Superior temporal gyrus (tissue), 1 donor: Measurements from ENCODE around the gene SNX10.

ENCODE experiments used
- DNase-seq: peaks from one replicate; pipeline ENCODE4 v3.0.0-alpha.2; 2016; ENCODE audit errors: extremely low spot score

Gene SNX10

DNA sequence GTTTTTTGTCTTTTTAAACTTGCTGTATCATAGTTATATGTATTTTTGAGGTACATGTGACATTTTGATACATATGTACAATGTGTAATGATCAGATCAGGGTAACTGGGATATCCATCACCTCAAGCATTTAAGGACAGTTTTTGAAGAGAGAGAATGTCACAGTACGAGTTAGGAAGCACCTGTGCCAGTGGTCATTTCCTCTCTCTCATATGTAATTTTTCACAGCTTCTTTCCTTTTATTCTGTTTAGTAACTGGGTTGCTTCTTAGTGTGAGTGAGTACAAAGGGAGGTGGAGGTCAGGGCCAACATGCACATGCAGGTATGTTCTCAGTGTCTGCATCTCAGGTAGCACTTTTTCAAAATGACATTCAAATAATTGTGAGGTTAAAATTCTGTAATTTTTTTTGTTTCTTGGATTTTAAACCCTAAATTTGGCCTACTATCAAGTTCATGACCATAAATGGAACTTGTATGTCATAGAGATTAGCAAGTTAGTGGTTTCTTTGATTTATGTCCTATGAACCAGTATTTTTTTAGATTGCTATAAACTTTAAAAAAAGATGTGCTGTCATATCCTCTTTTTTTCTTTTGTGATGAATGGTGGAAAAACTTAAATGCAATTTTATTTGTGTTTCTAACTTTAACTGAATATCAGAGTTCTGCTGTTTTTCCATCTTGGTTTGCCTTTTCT lies 42.7 kb downstream of the SNX10 start:
- DNase-seq: no peak

DNA sequence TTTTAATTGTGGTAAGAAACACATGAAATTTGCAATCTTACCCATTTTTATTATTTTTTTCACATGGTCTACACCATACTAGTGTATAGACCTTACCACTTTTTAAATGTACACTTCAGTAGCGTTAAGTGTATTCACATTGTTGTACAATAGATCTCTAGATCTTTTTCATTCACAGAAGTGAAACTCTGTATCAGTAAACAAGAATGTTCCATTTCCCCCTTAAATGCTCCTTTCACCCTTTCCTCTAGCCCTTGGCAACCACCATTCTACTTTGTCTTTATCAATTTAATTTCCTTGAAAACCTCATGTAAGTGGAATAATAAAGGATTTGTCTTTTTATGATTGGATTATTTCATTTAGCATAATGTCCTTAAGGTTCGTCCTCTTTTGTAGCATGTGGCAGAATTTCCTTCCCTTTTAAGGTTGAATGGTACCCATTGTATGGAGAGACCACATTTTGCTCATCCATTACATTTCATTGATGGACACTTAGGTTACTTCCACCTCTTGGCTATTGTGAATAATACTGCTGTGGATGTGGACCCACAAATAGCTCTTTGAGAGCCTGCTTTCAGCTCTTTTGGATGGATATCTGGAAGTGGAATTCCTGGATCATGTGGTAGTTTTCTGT lies 45.7 kb downstream of the SNX10 start:
- no peak for DNase-seq

DNA sequence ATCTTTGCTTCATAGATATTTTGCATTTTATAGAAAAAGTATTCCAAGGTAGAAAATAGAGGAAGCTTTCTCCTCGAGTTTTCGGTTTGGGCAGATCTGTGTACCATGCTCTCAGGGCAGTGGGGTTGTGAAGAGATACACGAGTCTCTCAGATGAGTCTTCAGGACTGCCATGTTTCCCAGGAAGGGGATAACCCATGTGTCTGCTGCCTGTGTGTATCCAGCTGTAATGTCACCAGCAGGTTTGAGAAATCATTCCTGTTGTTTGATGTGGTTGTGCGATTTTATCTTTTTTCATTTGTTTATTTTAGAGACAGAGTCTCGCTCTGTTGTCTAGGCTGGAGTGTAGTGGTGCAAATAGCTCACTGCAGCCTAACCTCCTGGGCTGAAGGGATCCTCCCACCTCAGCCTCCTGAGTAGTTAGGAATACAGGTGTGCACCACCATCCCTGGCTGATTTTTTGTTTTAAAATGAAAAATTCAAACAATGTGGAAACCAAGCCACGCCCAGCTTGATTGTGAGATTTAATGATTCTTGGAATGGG lies 48.9 kb downstream of the SNX10 start:
- no peak for DNase-seq

DNA sequence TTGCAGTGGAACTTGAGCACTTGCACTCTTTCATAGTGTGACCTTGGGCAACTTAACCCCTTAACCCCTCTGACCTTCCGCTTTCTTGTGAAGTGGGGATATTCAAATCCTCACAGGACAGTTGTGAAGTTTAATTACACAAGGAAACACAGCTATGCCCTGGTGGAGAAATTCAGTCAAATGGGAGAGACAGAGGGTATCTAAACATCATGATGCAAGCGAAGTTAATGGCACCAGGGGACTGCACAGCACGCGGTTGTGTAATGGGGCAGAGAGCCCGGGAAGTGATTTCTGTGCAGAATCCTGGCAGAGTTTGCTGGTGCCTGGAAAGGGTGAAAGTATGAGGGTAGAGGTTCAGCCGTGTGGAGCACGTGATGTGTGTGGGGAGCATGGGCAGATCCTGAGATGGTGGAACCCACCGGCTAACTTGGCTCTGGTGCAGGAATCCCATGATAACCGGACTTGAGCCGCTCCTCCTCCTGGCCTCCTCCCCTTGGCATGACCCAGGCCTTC lies 51.7 kb downstream of the SNX10 start:
- DNase-seq: no peak

DNA sequence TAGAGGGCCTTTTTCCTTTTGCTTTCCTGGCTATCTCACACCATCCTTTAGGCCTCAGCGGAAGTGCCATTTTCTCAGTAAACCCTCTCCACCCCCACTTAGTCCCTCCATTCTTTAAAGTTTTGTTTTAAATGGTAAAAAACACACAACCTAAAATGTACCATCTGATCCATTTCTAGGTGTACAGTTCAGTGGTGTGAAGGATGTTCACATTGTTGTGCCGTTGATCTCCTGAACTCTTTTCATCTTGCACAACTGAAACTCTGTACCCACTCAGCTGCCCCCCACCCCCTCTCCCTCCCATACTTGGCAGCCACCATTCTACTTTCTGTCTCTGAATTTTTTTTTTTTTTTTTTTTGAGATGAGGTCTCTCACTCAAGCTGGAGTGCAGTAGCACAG lies 52.2 kb downstream of the SNX10 start:
- no peak for DNase-seq

DNA sequence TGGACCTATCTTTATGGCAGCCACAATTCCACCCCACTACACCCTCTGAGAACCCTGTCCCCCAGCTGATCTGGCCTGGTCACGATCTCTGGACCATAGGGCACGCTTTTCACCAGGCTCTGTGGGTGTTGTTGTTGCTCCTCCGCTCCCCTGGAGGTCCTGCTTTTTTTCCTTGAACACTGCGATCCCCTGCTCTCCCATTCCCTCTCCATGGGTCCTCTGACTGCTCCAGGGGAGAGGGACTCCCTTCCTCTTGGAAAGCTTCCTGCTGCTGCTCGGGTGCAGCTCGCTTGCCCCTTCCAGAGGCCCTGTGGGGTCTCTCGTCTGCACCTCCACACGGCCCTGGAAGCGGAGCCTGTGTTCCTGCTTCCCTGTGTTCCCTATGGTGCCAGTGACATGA lies 53.5 kb downstream of the SNX10 start:
- no peak for DNase-seq

DNA sequence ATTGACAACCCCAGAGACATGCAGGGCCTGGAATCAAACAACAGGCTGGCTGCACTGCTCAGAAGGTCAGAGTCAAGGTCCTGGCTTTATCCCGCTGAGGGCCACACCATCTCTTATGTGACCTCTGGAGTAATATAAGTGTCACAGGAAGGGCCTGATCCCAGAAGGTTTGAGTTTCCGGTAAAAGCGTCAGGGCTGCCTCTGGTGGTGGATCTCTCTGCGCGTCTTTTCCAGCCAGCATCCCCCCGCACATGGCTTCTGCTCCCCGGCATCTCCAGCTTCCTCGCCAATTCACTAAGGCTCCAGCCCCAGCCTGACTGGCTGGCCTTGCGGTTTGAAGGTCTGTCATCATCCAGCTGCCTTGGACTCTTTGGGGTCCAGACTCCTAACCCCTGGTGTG lies 54.2 kb downstream of the SNX10 start:
- no peak for DNase-seq

DNA sequence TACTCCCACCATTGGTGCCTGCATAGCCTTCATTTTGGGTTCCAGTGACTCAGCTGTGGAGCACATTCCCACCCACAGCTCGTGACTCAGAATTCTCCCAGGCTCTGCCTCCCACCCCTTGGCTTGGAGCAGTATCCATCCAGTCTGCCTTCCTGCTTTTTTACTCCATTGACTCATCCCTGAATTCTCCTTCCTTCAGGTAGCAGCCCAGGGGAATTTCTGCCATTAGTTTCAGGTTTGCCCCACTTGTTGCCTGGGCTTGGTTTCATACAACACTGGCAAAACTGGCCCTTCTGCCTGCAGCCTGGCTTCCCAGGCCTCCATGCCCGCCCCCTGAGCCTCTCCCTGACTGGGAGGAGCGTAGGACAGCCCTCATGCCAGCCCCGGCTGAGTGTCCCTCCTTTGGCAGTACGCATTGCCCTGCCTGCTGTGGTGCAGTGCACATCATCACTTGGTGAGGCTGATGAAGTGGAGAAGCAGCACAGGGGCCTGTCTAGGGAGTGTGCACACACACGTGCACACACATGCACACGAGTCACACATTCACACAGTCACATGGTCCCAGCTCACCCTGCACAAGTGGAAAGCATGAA lies 55.0 kb downstream of the SNX10 start:
- DNase-seq: no peak

DNA sequence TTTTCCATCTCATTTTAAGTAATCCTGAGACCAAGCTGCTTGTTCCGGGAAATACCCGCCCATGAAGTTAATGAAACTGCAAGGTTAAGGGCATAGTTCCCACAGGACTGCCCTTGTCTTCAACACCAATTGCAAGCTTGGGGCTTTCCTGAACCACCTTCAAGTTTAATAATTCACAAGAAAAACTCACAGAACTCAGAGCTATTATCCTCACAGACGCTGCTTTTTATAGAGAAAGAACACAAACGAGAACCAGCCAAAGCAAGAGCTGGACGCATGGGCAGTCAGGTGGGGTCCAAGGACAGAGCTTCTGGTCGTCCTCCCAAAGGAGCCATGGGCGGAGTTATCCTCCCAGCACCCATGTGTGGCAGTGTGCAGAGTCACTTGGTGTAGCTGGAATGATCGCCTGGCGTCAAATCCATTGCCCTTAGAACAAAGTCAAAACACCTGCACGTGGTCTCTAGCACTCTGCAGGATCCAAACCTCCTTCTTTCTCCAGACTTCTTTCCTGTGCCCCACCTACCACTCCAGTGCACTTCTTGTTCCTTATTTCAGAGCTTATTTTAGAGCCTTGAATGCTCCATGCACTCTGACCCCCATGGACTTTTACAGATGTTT lies 56.7 kb downstream of the SNX10 start:
- no peak for DNase-seq

DNA sequence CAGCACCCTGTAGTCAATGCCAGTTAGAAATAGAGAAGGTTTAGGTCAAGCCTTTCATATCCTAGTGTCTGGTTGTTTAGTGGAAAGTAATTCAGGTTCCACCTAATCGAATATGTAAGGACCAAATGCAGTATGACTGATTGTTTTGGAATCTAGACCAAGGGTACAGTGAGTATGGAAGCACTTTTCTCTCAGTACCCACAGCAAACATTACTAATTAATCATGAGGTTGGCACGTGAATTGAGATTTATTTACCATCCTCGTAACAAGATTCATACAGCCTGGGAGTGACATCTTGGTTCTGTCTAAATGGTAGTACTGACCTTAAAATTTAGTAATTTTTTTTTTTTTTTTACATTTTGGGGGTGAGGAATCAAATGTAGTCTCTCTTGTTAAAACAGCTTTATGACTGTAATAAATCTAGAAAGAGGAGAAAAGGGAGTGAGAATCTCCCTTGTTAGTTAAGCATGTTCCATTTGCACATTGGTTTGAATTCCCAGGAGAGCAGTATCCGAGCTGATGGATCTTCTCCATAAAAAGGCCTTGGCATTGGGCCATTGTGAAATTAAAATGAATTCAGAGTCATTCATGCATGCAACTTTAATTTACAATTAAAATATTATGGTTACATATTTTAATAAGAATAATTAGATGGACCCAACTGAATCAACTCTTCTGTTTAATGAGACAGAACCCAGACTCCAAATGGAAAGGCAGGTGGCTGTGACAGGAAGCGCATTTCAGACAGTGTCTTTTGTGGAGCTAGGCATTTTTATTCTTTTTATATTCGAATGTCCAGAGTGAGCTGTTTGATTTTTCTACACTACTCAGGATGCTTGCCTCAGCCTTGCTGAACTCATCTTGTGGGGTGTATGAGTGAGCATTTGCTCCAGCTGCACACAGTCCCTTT lies 57.6 kb downstream of the SNX10 start:
- DNase-seq: no peak

DNA sequence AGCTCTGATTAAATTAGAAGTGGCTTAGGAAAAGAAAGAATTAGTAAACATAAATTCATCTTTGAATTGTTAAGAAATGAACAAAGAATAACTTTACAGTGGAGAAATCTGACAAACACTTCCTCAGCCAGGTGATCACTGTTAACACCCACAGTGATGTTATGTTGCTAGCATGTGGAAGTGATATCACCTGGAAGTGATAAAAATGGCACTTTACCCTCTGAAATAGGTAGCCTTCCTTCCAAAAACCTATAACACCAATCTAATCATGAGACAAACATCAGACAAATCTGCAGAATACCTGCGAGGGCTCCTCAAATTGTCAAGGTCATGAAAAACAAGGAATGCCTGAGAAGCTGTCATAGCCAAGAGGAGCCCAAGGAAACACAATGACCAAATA lies 59.5 kb downstream of the SNX10 start:
- no peak for DNase-seq

DNA sequence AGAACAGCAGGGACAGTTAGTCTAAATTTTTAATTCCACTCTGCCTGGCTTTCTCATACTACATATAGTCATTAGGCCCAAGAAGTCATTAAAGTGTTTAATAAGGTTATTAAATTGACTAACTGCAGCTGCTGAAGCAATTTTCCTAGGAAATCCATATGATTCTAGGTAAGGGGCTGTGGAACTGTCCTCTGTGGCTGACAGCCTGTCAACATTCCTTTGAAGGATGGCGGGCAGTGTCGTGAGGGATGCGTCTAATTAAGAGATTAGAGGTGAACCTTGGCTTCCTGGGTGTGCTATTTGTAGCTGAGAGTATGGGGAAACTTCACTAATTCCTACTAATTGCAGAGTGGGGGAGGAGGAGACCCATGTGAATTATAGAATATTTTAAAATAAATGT lies 64.6 kb downstream of the SNX10 start:
- no peak for DNase-seq

DNA sequence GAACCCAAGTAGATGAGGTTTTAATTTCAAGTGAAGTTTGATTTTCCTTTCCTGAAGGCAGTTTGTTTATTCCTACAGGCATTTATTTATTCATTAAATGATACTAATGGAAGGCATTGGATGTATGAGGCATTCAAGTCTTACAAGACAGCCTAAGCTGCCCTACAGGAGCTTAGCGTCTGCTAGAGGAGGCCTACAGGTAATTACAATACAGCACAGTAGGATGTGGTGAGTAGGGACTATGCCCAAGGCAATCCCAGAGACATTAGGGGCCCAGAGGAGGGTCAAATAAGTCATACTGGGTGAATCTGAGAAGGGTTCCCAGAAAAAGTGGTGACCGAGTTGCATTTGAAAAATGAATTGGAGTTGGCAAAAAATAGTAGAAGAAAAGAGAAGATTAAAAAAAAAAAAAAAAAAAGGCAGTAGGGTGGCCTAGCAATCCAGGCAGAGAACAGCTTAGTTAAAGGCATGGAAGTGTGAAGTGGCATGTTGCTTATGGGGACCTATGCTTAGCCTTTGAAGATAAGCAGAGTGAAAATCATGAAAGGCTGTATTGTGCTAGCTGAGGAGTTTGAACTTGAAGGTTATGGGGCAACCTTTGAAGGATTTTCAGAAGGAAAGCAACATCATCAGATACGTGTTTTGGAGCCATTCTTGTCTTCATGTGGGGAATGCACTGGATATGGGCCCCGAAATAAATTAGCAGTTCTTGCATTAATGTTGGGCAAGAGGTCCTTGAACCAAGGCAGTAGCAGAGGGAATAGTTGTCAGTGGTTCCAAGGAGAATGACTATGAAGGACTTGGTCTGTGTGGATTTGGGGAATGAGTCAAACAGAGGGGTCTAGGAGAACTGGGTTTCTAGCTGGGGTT lies 65.5 kb downstream of the SNX10 start:
- DNase-seq: no peak

DNA sequence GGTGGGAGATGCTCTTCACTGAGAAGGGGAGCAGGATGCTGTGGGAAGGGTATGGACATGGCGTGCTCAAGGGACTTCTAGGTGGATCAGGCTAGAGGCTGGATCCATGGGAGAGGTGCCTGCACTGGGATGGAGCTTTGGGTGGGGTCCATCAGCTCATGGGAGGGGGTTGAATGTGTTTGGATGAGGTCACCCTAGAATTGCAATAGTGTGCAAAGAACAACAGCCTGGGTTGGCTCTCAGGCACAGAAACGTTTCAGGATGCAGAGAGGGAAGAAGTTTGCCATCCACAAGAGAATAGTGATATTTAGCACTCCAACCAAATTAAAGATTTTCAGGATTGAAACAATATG lies 66.1 kb downstream of the SNX10 start:
- DNase-seq: no peak

DNA sequence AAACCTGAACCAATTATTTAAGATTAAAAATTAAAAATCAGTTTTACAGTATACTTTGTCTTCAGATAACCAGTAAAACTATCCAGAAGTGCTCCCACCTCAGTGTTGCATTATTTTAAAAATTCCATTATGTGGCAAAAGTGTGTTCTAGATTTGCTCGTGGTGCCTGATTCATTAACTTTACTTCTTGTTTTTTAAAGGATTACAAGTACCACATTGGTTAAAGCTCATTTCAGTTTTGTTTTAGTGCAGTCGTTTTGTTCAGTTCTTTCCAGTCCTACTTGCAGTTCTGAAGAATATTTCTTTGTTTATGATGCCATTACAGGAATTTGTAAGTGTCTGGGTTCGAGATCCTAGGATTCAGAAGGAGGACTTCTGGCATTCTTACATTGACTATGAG lies 69.0 kb downstream of the SNX10 start:
- DNase-seq: no peak

DNA sequence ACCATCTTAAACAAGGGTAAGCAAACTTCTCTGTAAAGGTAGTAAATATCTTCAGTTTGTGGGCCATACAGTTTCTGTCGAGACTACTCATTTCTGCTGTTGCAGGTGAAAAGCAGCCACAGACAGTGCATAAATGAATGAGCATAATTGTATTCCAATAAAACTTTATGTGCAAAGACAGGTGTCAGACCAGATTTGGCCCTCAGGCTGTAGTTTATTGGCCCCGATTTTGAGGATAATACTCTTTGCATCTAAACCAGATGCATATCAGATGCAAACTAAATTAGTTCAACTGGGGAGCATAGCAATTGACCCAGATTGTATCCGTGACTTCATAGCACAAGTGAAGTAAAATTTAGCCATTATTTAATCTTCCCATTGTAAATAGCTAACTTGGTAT lies 70.0 kb downstream of the SNX10 start:
- peak; percentile 4 for DNase-seq

DNA sequence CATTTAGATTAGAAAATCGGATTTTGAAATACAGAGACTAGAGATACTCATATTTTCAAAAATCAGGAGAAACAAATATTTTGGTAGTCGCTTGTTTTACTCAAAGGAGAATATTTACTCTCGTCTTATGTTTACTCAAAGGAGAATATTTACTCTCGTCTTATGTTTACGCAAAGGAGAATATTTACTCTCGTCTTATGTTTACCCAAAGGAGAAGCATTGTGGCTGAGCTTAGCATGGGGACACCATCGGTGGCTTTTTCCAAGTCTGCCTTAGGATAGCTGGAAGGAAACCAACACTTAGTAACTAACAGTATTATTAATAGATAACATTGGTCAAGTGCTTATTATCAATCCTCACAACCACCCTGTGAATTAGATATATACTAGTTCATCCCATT lies 71.8 kb downstream of the SNX10 start:
- DNase-seq: peak; percentile 11

DNA sequence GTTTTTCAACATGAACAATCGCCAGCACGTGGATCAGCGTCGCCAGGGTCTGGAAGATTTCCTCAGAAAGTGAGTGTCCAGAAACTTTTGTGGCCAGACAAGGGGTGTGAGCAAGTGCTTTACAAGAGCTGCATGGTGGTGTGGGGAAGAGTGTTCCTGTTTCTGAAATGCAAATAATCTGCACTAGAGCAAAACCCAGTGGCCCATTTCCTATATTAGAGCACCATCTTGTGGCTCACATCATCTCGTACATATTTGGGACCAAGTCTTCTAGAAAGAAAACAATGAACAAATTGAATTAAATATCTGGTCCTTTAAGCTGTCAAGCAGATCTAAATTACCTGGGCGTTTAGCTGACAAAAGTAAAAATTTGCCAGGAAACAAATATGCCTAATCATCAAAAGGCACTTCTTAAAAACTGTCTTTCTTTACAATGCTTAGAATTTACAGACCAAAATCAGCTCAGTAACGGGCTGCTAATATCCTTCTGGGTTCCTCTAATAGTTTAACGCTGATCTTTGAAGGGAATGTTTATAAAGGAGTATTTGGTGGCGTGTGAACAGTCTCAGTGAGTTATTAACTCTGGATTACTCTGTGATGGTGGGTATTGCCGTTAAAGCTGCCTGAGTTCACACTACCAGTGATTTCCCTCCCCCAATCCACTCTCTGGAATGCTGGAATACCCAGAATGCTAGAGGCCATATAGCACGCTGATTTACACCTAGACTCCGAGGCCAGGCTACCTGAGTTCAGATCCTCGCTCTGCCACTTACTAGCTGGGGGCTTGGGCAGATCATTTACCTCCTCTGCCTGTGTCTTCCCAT lies 73.6 kb downstream of the SNX10 start:
- DNase-seq: peak; percentile 94

DNA sequence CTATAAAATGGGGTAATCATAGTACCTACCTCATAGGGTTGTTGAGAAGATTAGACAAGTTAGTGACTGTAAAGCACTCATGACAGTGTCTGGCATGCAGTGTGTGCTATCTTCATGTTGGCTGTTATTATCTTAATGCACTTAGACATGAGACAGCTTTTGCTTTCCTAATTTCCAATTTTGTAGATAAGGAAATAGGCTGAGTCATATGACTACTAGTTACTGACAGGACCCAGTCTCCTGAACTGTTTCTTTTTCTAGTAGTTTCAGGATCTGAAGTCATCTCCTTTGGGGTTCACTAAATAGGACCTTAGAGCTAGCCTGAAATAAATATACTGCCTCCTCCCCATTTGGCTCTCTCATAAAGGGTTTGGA lies 74.2 kb downstream of the SNX10 start:
- DNase-seq: no peak

DNA sequence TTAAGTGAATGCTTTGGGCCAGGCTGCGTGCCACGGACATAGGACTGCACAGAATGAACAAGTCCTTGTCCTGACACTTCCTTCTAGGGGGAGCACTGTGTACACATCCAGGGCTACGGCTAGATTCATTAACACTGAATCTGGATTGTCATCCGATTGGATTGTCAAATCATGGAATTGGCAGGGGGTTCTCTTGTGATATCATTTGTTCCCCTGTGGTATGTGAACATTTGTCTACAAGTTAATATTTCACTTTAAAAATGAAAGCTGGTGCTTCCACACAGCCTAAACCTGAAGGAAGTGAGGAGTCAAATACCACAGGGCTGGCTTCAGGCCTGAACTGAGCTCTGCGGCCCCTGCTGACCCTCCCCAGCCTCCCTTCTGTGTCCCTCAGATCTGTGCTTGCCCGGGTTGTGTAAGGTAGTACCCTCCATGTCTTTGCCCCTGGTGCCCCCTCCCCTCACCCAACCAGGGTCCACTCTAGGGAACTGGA lies 75.6 kb downstream of the SNX10 start:
- DNase-seq: no peak
